GM10847 (cell line): Measurements from ENCODE around the gene LYPD6B.

Source experiments
- POLR2A ChIP-seq: IDR thresholded peaks from 2 replicates; pipeline ENCODE4 v1.6.1; 2011; ENCODE audit not compliant: insufficient read length; ENCODE audit errors: extremely low read depth

LYPD6B gene, protein sequence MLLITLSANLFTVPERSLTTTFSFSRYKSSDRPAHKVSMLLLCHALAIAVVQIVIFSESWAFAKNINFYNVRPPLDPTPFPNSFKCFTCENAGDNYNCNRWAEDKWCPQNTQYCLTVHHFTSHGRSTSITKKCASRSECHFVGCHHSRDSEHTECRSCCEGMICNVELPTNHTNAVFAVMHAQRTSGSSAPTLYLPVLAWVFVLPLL

DNA sequence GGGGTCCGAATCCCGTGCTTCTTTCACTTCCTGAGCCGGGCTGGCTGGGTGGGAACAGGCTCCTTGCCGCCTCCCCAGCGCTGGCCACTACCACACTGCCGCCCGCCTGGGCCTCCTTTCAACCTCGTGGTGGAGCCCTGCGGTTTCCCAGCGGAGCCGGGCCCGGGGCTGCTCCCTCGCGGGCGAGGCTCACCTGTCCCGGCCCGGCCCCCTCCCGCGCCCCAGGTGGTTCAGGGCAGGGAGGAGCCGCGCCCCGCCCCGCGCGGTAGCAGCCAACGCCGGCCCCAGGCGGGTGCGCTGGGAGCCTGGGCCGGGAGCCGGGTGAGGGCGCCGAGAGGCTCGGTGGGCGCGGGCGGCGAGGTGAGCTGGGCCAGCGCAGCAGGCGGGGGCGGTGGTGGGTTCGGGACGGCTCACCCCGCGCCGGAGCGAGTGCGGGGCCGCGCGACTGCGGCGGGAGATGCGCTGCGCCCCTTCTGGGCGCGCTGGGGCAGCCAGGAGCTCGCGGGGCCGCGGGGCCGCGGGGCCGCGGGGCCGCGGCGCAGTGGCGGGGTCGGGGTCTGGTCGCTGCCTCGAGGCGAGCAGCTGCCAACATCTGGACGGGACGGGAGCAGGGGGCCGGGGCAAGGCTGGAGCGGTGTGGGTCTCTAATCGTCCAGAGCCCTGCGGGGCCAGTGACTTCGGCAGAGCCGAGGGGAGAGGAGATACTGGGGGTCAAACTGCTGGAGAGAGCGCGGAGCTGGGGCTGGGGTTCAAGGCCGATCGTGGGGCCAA lies at the start of gene LYPD6B:
LYPD6B (plus strand) TSS at position 258 of the 771 bp plus-strand sequence. CDS start 92,250 bp downstream, outside the sequence.
- TF ChIP-seq POLR2A = no peak

DNA sequence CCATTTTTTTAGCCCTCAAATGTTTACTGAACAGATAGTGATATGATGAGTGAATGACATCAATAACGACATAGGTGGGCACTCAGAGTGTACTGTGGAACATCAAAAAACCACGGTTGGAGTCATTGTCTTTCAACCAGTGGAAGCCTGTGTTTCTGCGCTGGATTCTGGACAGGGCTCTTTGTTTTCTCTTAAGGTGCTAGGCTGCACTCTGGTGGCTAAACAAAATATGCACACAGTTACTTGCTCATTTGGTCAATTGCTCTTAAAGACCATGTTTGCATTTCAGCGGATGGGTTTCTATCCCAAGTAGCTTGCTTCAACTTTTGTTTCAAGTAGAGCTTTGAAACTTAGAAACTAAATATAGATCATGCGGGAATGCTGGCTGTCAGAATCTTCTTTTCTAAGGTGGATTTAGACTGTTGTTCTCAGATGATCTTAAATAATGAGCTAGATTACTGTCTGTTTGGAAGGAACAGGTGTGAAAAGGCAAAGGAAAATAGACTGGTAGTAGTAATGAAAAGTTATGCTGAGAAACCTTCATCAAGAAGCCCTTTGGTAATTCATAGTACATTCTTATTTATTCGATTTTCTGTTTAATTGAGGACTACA lies 48.5 kb upstream of the LYPD6B start:
- TF ChIP-seq POLR2A = no peak

DNA sequence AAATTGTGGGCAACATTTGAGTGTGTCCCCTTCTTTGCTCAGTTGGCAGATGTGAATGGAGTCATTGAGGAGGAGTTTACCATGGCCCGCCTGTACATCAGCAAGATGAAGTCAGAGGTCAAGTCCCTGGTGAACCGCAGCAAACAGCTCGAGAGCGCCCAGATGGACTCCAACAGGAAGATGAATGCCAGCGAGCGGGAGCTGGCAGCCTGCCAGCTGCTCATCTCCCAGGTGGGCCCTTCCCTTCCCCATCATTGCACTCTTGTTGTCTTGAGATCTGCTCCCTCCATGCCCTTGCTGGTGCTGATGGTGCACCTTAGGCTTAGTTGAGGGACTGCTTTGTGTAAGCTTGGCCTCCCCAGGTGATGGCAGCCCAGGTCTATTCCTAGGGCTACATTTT lies 47.5 kb upstream of the LYPD6B start:
- no peak for TF ChIP-seq POLR2A

DNA sequence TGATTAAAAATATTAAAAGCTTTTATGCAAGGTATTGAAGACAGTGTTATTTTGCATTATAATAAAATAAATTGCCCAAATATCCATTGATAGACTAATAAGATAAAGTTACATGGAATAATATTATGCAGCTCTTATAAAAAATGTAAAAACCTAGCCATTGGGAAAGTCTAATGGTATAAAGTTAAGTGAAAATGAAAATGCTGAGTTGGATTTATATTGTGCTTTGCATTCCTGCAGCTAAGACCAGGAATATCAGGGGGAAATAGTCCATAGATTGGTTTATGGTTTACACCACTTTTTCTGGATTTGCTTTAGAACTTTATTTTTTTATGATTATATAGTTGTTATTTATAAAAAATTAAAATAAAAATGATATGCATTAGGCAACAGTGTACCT lies 46.1 kb upstream of the LYPD6B start:
- TF ChIP-seq POLR2A = no peak

DNA sequence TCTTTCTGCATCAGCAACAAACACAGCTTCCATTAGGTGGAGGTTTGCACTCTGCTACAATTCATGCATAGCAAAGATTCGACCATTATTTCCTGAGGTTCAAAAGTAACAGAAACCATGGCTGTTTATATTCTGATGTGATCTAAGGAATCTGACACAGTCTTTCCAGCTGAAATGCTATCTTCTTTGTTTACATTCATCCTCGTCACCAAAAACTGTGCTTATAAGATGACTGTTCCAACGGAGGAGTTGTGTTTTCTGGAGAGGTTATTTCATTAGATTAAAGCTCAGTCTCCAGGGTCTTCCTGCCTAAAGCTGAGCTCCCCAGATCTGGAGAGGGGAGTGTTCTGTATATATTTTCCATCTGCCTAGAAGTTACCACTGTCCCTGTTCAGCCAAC lies 45.1 kb upstream of the LYPD6B start:
- no peak for TF ChIP-seq POLR2A

DNA sequence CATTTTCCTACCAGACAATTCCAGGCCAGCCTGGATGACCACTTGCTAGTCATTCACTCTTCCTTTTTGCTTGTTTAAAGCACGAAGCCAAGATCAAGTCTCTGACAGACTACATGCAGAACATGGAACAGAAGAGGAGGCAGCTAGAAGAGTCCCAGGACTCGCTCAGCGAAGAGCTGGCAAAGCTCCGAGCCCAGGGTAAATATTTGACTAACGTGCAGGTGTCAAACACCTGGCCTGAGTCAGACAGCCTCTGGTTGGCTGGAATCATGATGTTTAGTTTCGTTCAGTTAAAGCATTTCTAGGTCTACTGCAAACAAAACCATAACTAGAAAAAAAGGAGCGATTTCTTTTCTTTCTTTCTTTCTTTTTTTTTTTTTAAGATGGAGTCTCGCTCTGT lies 44.2 kb upstream of the LYPD6B start:
- no peak for TF ChIP-seq POLR2A

DNA sequence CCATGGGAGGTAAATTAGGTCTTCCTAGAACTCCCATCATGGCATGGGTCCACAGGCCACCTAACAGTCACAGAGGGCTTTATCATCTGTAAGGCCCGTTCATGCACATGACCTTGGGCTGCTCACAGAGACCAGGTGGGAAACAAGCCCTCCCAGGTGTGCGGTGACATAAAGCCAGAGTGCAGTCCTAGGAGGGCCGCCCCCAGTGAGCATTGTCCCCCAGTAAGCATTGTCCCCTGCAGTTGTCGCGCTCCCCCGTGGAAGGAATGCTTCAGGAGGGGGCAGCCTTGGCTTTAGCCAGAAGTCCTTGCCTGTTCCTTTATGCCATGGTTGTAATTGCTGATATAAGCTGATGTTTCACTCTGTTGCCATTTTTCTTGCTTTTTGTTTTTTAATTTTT lies 41.7 kb upstream of the LYPD6B start:
- no peak for TF ChIP-seq POLR2A

DNA sequence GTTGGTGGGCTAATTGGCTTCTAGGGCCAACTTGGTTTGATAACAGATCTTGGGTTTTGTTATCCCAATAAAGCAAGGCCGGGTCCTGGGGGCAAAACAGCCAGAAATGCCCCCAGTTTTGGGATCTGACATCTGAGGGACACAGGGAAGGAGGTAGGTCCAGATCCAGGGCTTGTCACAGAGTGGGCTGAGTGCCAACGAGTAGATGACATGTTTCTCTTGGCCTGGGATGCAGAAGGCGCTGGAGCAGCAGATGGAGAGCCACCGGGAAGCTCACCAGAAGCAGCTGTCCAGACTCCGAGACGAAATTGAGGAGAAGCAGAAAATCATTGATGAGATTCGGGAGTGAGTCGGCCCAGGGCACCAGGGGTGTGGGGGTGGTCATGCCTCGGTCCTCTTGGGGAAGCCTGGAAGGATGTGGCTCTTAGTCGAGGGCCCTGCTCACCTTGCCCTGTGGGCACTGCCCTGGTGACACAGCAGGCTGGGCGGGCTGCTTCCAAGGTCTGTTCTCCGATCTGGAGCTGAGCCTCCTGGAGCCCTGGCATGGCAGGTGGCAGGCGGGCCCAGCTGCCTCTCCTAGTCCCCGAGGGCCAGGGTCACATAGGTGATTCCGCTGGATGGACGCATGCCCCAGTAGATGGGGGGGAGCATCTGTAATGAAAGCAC lies 40.2 kb upstream of the LYPD6B start:
- no peak for TF ChIP-seq POLR2A

DNA sequence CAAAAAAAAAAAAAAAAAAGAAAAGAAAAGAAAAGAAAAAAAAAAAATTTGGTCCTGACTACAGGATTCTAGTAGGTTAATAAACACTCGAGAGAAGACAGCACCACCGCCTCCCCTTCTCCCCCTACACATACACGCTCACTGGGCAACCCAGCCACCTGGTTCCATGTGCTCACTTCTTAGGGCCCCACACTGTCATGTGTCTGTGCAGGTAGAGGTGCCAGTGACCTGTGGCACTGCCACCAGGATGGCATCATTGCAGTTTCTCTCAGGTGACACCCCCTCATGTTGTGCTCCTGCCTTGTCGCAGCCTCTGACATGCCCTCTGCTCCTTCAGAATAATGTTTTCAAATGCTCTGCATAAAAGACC lies 39.7 kb upstream of the LYPD6B start:
- TF ChIP-seq POLR2A = no peak

DNA sequence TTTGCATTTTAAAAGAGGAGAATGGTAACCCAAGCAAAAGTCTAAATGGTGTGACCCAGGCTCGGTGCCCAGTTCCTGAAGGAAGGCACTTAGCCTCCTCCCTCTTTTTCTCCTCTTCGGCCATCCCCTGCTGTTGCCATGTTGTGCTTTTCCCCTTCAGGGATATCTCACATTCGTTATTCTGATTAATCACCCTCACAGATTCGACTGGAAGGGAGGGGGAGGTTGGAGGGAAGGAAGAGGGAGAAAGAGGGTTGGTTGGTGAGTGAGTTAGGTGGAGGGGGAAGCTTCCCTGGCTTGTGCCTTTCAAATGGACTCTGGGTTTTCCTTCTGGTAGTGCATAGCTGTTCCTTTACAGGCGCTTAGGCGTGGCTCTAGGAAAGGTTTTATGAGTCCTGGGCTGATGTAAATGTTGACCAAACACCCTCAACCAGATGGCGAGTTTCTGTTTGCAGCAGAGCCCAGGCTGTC lies 39.0 kb upstream of the LYPD6B start:
- TF ChIP-seq POLR2A = no peak

DNA sequence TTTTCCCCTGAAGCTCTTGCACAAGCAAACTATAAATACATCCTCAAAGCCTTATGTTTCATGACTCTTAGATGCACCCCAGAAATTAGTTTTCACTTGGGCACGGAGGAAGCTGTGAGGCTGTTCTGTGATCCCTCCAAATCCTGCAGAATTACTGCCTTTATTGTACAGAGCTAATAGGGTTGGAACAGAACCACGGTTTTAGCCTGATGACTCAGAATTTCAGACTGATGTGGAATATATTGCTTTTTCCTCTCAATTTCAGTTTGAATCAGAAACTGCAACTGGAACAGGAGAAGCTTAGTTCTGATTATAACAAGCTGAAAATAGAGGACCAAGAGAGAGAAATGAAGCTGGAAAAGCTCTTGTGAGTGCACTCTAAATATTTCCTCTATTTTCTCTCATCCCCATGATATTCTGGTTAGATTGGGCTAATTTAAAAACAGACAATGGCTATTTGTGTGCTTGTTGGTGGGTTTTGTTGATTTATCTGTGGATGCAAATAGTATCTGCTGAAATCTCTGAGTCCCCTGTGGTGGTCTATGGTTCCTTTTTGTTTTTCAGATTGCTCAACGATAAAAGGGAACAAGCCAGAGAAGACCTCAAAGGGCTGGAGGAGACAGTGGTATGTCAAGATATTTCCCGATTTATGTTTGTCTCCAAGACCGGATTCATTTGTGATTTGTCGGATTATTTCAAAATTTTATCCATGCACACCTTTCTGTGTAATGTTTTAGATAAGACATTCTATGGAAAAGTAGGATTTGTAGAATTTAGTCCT lies 38.2 kb upstream of the LYPD6B start:
- TF ChIP-seq POLR2A = no peak

DNA sequence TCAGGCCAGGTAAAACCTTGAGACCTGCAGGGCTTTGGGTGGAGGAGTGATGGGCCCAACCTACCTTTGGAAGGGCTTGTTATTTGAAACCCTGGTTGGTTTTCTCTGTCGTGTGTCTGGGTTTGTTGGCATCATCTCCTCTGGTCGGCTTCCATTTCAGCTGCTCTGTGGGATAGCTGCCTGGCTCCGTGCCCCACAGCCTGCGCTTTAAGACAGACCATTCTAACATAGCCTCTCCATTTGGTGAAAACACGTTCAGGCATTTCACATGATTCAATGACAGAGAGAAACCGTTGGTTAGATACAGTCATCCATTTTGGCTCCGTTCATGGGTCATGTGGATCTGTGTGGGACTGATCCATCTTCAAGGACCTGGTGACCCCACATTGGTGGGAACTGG lies 37.0 kb upstream of the LYPD6B start:
- no peak for TF ChIP-seq POLR2A

DNA sequence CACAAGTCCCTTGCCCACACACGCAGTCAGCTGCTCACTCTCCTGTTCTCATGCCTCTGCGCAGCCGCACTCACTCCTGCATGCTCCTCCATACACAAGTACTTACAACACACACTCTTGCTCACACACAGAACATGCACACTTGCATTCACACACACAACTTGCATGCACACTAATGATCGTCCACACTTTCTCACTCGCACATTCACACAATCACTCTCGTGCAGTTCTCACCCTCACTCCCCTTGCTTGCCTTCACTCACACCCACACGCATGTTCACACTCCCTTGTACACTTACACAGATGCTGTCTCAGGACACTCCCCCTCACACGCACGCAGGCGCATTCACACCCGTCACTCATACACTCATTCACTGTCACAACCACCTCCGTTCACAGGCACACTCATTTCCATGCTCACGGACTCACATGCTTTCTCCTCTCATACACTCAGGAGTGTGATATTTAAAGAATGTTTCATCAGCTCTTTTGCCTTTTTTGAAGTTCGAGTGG lies 36.1 kb upstream of the LYPD6B start:
- no peak for TF ChIP-seq POLR2A

DNA sequence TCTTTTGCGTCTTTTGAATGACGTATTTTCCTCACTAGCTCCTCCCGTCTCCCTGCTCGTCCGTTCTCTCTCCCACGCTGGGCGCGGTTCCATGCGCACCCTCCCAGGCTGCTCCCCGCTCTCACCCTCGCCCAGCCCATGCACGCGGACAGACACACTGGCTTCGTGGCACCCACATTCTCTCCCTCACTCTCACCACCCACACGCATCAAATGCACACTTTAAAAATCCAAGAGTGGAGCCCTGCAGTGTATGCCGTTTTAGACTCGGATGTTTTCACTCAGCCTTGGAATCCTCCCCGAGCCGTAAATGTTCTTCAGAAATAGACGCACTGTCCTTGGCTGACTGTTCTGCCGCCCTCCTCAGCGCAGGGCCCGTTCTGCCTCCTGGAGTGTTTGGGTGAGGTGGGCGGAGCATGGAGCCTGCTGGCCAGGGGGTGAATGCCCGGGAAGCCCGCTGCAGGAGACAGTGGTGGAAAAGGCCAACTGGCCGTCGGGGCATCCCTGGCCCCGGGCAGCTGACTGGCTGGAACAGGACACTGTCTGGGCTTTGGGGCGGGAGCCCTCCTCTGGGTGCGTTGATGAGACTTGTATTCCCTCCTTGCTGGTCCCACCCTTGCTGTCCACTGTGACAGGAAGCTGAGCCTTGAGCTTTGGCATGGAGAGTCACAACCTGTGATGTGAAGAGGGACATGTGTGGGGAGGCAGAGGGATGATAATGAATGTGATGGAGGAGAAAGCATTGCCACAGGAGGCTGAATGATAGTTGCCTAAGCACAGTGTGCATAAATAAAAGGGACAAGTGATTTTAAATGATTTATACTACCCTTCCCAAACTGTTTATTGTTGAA lies 35.4 kb upstream of the LYPD6B start:
- no peak for TF ChIP-seq POLR2A

DNA sequence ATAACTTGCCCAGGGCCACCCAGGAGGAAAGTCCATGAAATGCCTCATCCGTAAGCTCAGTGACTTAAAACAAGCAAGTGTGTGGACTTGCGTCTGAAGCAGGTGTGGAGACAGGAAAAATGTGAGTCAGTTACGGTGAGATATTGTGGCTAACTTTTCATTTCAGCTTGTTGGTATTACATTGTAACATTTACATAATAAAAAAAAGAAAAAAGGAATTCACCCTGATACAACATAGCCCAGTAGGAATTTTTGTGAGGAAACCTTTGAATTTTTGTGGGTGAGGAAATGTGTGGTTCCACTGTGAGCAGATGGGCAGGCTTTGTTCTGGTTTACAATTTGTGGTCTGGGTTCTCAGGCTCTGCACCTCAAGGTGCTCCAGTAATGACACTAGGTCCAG lies 33.7 kb upstream of the LYPD6B start:
- TF ChIP-seq POLR2A = no peak
